ENCODE results near the gene RALGPS1. TPM values are rescaled to one million over a fixed set of nuclear protein-coding genes. Genes with fewer than 3 reads are reported as not detected.

RALGPS1 gene
- total RNA-seq, 1 experiment from 2014 or later: 18.6 TPM

DNA sequence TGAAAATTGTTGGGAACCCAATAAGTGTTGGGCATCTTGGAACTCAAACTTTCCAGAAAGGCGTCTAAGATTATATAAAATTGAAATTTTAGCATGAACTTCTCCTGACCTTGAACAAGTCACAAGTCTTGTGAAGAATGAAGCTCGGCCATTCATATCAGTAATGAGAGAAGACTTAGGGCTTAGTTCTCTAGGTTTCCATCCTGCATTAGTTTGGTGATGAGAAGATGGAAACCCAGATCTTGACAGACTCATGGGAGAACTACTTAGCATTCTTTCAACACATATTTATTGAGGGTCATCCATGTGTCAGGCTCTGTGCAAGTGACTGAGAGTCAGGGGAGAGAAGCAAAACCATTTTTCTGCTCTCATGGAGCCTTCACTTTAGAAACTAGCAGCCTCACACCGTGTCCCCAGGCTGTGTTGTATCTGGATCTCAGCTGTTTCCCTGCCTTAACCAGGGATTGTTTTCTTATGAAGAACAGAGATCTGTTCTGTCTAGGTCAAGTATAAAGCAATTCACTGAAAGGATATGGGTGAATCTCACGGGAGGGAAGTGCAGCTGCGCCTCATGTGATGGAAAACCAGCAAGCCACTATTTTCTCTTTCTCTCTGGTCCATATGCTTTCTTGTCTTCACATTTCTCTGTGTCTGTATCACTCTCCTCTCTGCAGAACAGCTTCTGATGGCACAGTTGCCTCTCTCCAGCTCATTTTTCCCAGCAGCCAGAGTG, 353.4 kb downstream of the RALGPS1 start:
- no peak overlapping the region for H2BK15ac ChIP-seq (ENCODE audit: low read depth, low read length)
- H3K56ac ChIP-seq (ENCODE audit: insufficient read length, low read depth, low read length): no peak overlapping the region
- no peak overlapping the region for H2BK120ac ChIP-seq (ENCODE audit: low read depth, low read length, poor library complexity, severe bottlenecking)
- H3K27ac Mint-ChIP-seq: no peak overlapping the region
- no peak overlapping the region for H4K8ac ChIP-seq (replicated peaks; ENCODE audit: insufficient read length, low read depth, low read length)
- peaks cover 0 to 3% (median 0%) of the 10 kb centered on the region in 3 experiments; a peak in 3 of 7 replicates for H3K36me3 Mint-ChIP-seq (ENCODE audit: insufficient read depth in 1 of 3, low read depth in 3 of 3)
- no peaks in the 10 kb centered on the region for H3K23me2 ChIP-seq (ENCODE audit: insufficient read length, low read depth, low read length, poor library complexity, severe bottlenecking)
- H2AFZ ChIP-seq (ENCODE audit: low read length): no peak overlapping the region
- H3K4me1 ChIP-seq (ENCODE audit: insufficient read depth, low read length): no peaks in the 10 kb centered on the region; the same call in 1 of the 2 replicates
- DNase-seq: no peak
- H3K9ac ChIP-seq (ENCODE audit: extremely low read depth, insufficient read length, low read length): peak overlapping the region; percentile 25
- H3K4me3 Mint-ChIP-seq: no peak overlapping the region
- H2AK5ac ChIP-seq (ENCODE audit: insufficient read length, low read length): no peak overlapping the region
- H3K79me2 ChIP-seq (ENCODE audit: insufficient read depth, low read length): no peaks in the 10 kb centered on the region
- H3K79me1 ChIP-seq (ENCODE audit: insufficient read depth, low read depth, low read length, poor library complexity, severe bottlenecking): no peaks in the 10 kb centered on the region
- no peak overlapping the region for H3T11ph ChIP-seq (ENCODE audit: low read length)
- no peak overlapping the region for H4K91ac ChIP-seq (ENCODE audit: insufficient read length, low read depth, low read length)
- TF ChIP-seq, protein P1, sequence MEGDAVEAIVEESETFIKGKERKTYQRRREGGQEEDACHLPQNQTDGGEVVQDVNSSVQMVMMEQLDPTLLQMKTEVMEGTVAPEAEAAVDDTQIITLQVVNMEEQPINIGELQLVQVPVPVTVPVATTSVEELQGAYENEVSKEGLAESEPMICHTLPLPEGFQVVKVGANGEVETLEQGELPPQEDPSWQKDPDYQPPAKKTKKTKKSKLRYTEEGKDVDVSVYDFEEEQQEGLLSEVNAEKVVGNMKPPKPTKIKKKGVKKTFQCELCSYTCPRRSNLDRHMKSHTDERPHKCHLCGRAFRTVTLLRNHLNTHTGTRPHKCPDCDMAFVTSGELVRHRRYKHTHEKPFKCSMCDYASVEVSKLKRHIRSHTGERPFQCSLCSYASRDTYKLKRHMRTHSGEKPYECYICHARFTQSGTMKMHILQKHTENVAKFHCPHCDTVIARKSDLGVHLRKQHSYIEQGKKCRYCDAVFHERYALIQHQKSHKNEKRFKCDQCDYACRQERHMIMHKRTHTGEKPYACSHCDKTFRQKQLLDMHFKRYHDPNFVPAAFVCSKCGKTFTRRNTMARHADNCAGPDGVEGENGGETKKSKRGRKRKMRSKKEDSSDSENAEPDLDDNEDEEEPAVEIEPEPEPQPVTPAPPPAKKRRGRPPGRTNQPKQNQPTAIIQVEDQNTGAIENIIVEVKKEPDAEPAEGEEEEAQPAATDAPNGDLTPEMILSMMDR (conservative IDR thresholded peaks at IDR 0.05): no peak
- H3K4me2 ChIP-seq (ENCODE audit: insufficient read depth, insufficient read length, low read length): no peak overlapping the region
- H2BK5ac ChIP-seq (ENCODE audit: insufficient read length, low read length): no peak overlapping the region
- H3K9me3 Mint-ChIP-seq: no peaks in the 10 kb centered on the region
- no peak overlapping the region for H3K14ac ChIP-seq (ENCODE audit: insufficient read depth, low read length)
- H3K27me3 Mint-ChIP-seq (ENCODE audit: low read depth): no peaks in the 10 kb centered on the region
- peaks cover 12 to 13% of the 10 kb centered on the region in 2 experiments for H3K4me1 Mint-ChIP-seq
- no peak overlapping the region for H3K27ac ChIP-seq (ENCODE audit: insufficient read length, low read depth, low read length)
- no peak overlapping the region for H3K4ac ChIP-seq (ENCODE audit: low read depth, low read length)
- H3K23ac ChIP-seq (ENCODE audit: insufficient read length, low read depth, low read length): no peak overlapping the region
- H4K20me1 ChIP-seq (ENCODE audit: control insufficient read depth, insufficient read depth, insufficient read length): no peaks in the 10 kb centered on the region
- WGBS (ENCODE audit: extremely low coverage, insufficient read length, low lambda C conversion rate): no CpG with 5 or more reads among the region's 5 CpGs
- no peak overlapping the region for H3K18ac ChIP-seq (ENCODE audit: insufficient read length, low read depth, low read length)
- H4K5ac ChIP-seq (ENCODE audit: insufficient read length, low read depth, low read length): no peak overlapping the region
- H3K27me3 ChIP-seq (ENCODE audit: insufficient read depth, low read length): no peaks in the 10 kb centered on the region
- no peak overlapping the region for H2BK12ac ChIP-seq (ENCODE audit: insufficient read length, low read depth, low read length)
- no peaks in the 10 kb centered on the region for H3K9me3 ChIP-seq (ENCODE audit: control insufficient read depth, low read depth, low read length)
- no peak overlapping the region for H2BK20ac ChIP-seq (ENCODE audit: low read depth, low read length, poor library complexity, severe bottlenecking)

Measured in H9 (cell line).